K562 (cell line): ENCODE results near the gene GPR4. TPM values are rescaled to one million over a fixed set of nuclear protein-coding genes. Genes with fewer than 3 reads are reported as not detected.
A peak's percentile ranks its signal among the peaks of the same experiment; 100 is the strongest.

Experiments used
- ATAC-seq: fragments of 200-7000 bp; cut with Tn5 transposase; 3 replicates; pipeline ENCODE4 v1.9.1; 2020; ENCODE audit warnings: moderate library complexity
- BruUV-seq: library from RNA; stranded (reverse); fragments of 400-500 nt; replicated peaks from 2 replicates; lab custom pipeline; 2021; lab: Mats Ljungman, UMichigan
- CTCF ChIA-PET: fragments of 300-600 bp; formaldehyde crosslinking; extraction: SDS; loops from one replicate; lab custom pipeline; 2021; ENCODE audit warnings: low intra/inter-chr PET ratio; lab: Yijun Ruan, JAX
- POLR2A ChIA-PET: fragments of 300-600, 350-650 bp; sonication (Branson Sonifier 250); formaldehyde crosslinking; extraction: SDS; loops from one replicate; lab custom pipeline; 2021; ENCODE audit warnings: antibody characterized with exemption, inconsistent platforms; lab: Yijun Ruan, JAX
- DNase-seq, 4 experiments: peaks; one replicate each; pipeline versions ENCODE4 v3.0.0 to v3.0.0-alpha.2; 2011 to 2018; ENCODE audit warnings: low spot score in 3 of 4, mixed read lengths in 3 of 4; ENCODE audit errors: extremely low read depth in 1 of 4
- FAIRE-seq: peaks from 2 replicates; lab custom pipeline; 2011; peaks lifted over from hg19 to GRCh38; lab: Jason Lieb, UNC
- H2AFZ ChIP-seq: 2 replicates; pipeline ENCODE4 v1.6.0; 2011; ENCODE audit warnings: low read depth, low read length, control low read depth, inconsistent platforms
- H3K27ac ChIP-seq: fragments of 200-600 bp; 3 replicates; pipeline ENCODE4 v1.8.0; 2011; ENCODE audit warnings: low read depth, mild to moderate bottlenecking, control low read depth, inconsistent platforms, low read length, moderate library complexity, mixed read lengths; ENCODE audit errors: extremely low read depth
- H3K27me3 ChIP-seq, 2 experiments: fragments of 300-600 bp in 1 of 2; 2 replicates in 1 of 2; 3 replicates in 1 of 2; pipeline versions ENCODE4 v1.6.0 to v1.8.0; 2011; ENCODE audit warnings: inconsistent platforms in 2 of 2, low read length in 2 of 2, mild to moderate bottlenecking in 1 of 2, mixed read lengths in 1 of 2, moderate library complexity in 1 of 2; ENCODE audit not compliant: control insufficient read depth in 2 of 2, insufficient read depth in 2 of 2
- H3K36me3 ChIP-seq: fragments of 300-600 bp; 3 replicates; pipeline ENCODE4 v1.8.0; 2011; ENCODE audit warnings: mild to moderate bottlenecking, low read length, inconsistent platforms; ENCODE audit not compliant: control insufficient read depth, insufficient read depth
- H3K4me1 ChIP-seq, 2 experiments: fragments of 200-600 bp in 1 of 2; replicated peaks in 1 of 2; 2 replicates in 1 of 2; 3 replicates in 1 of 2; pipeline versions ENCODE4 v1.5.1 to v1.8.0; 2011; ENCODE audit warnings: inconsistent platforms in 2 of 2, low read length in 2 of 2, mild to moderate bottlenecking in 1 of 2, mixed read lengths in 1 of 2, moderate library complexity in 1 of 2; ENCODE audit not compliant: control insufficient read depth in 2 of 2, insufficient read depth in 2 of 2
- H3K4me2 ChIP-seq: 2 replicates; pipeline ENCODE4 v1.6.1; 2011; ENCODE audit warnings: low read length, control low read depth, inconsistent platforms, mixed read lengths; ENCODE audit not compliant: insufficient read depth
- H3K4me3 ChIP-seq: fragments of 200-600 bp; sonication (generic), shearing (Covaris generic); 2 replicates; pipeline ENCODE4 v1.5.1; 2016; ENCODE audit warnings: control low read depth, inconsistent platforms
- H3K79me2 ChIP-seq: fragments of 200-600 bp; 3 replicates; pipeline ENCODE4 v1.8.0; 2011; ENCODE audit warnings: low read length, inconsistent platforms; ENCODE audit not compliant: control insufficient read depth, insufficient read depth
- H3K9ac ChIP-seq, 2 experiments: 2 replicates each; pipeline versions ENCODE4 v1.6.0 to v1.6.1; 2011; ENCODE audit warnings: low read depth in 2 of 2, low read length in 2 of 2, control low read depth in 1 of 2, inconsistent platforms in 1 of 2, mild to moderate bottlenecking in 1 of 2, mixed read lengths in 1 of 2; ENCODE audit not compliant: insufficient read depth in 1 of 2
- H3K9me1 ChIP-seq: one replicate; pipeline ENCODE4 v1.6.0; 2011; ENCODE audit warnings: inconsistent platforms, mild to moderate bottlenecking, low read length, moderate library complexity; ENCODE audit not compliant: control insufficient read depth, insufficient read depth
- H3K9me3 ChIP-seq: replicated peaks from 2 replicates; pipeline ENCODE4 v1.5.1; 2011; ENCODE audit warnings: low read depth, low read length, inconsistent platforms; ENCODE audit not compliant: control insufficient read depth, insufficient read depth
- H4K20me1 ChIP-seq: replicated peaks from 2 replicates; pipeline ENCODE4 v1.6.1; 2011; ENCODE audit warnings: low read length, inconsistent platforms, mixed read lengths; ENCODE audit not compliant: control insufficient read depth, insufficient read depth
- CBFA2T3 ChIP-seq: fragments of 450-650 bp; IDR thresholded peaks from 2 replicates; pipeline ENCODE4 v1.6.1; 2017
- EGR1 ChIP-seq: fragments of 450-650 bp; conservative IDR thresholded peaks from 2 replicates; pipeline ENCODE4 v1.6.1; 2017; ENCODE audit warnings: mild to moderate bottlenecking
- ETV1 ChIP-seq: fragments of 450-650 bp; conservative IDR thresholded peaks from 2 replicates; pipeline ENCODE4 v1.6.1; 2016; ENCODE audit warnings: missing genetic modification characterization, control low read depth, low read depth, missing compliant biosample characterization
- ETV5 ChIP-seq: sonication (generic); formaldehyde crosslinking; IDR thresholded peaks from 2 replicates; pipeline ENCODE4 v1.4.0; 2020; ENCODE audit warnings: low read depth, mild to moderate bottlenecking, missing genetic modification reagents
- HNRNPH1 ChIP-seq: fragments of 200-400 bp; formaldehyde crosslinking; optimal IDR thresholded peaks from 2 replicates; pipeline ENCODE3; 2017; ENCODE audit warnings: low read depth, mild to moderate bottlenecking, low read length, moderate library complexity
- JUN ChIP-seq, 2 experiments: sonication (generic) in 1 of 2; formaldehyde crosslinking in 1 of 2; IDR thresholded peaks; 2 replicates each; pipeline versions ENCODE4 v1.6.1 to v1.8.0; 2012 to 2022; ENCODE audit warnings: borderline replicate concordance in 2 of 2, mild to moderate bottlenecking in 2 of 2, improper control_type of control experiment in 1 of 2, low read depth in 1 of 2, low read length in 1 of 2, missing genetic modification reagents in 1 of 2
- NCOA1 ChIP-seq: fragments of 450-650 bp; IDR thresholded peaks from 2 replicates; pipeline ENCODE4 v1.6.1; 2016; ENCODE audit warnings: low read depth
- PHF20 ChIP-seq: fragments of 450-650 bp; IDR thresholded peaks from 2 replicates; pipeline ENCODE4 v1.6.1; 2018; ENCODE audit not compliant: partially characterized antibody
- POLR2A ChIP-seq: fragments of 450-650 bp; conservative IDR thresholded peaks from 2 replicates; pipeline ENCODE4 v1.6.1; 2016
- POLR2B ChIP-seq: fragments of 450-650 bp; IDR thresholded peaks from 2 replicates; pipeline ENCODE4 v1.6.1; 2018; ENCODE audit warnings: low read depth; ENCODE audit not compliant: partially characterized antibody
- RBM22 ChIP-seq: fragments of 200-400 bp; formaldehyde crosslinking; IDR thresholded peaks from 2 replicates; pipeline ENCODE4 v1.6.1; 2018; ENCODE audit warnings: low read length, low read depth; ENCODE audit not compliant: poor library complexity, severe bottlenecking
- RFX1 ChIP-seq: fragments of 450-650 bp; IDR thresholded peaks from 2 replicates; pipeline ENCODE4 v1.6.1; 2016; ENCODE audit warnings: mild to moderate bottlenecking, moderate library complexity
- RNF2 ChIP-seq: sonication (generic); IDR thresholded peaks from 2 replicates; pipeline ENCODE4 v1.6.1; 2016
- SMAD3 ChIP-seq: fragments of 450-650 bp; formaldehyde crosslinking; conservative IDR thresholded peaks from 2 replicates; pipeline ENCODE4 v1.4.0; 2020; ENCODE audit warnings: mild to moderate bottlenecking
- SOX6 ChIP-seq: fragments of 450-650 bp; IDR thresholded peaks from 2 replicates; pipeline ENCODE4 v1.6.1; 2014; ENCODE audit warnings: mild to moderate bottlenecking
- ZNF224 ChIP-seq: sonication (generic); formaldehyde crosslinking; IDR thresholded peaks from 2 replicates; pipeline ENCODE4 v1.8.0; 2022; ENCODE audit warnings: mild to moderate bottlenecking, missing genetic modification reagents
- ZNF347 ChIP-seq: fragments of 450-650 bp; formaldehyde crosslinking; IDR thresholded peaks from 2 replicates; pipeline ENCODE4 v1.4.0; 2020; ENCODE audit warnings: low read depth, mild to moderate bottlenecking, moderate library complexity
- ZNF41 ChIP-seq: fragments of 250-450 bp; sonication (Bioruptor Pico); conservative IDR thresholded peaks from 2 replicates; pipeline ENCODE4 v1.4.0; 2020; ENCODE audit warnings: mild to moderate bottlenecking
- WGBS: fragments of 100-300 bp; shearing (Covaris generic); methylation state at CpG from one replicate; pipeline ENCODE4 v1.1.6; 2016; ENCODE audit warnings: low coverage, mixed read lengths; ENCODE audit not compliant: insufficient coverage; ENCODE audit errors: missing lambda C conversion rate; 5-methylcytosine and 5-hydroxymethylcytosine counted together
- in situ Hi-C: fragments of 300-500 bp; cut with MboI; formaldehyde crosslinking; loops from 4 replicates; pipeline ENCODE4 v1.15.0; 2018; ENCODE audit warnings: inconsistent platforms, mixed read lengths
- intact Hi-C: fragments of 100-400 bp; cut with micrococcal nuclease; formaldehyde crosslinking; loops from 2 replicates; pipeline ENCODE4 v1.14.2; 2022
- polyA plus RNA-seq, 8 experiments: library from polyadenylated mRNA; depleted of rRNA in 4 of 8; stranded (reverse) in 5 of 8; unstranded in 3 of 8; fragments of >200 nt; fragmentation: Nextera tagmentation in 2 of 8; fragmentation: Illumina TruSeq in 1 of 8; extraction: Ambion mirVana in 2 of 8; extraction: Trizol in 1 of 8; gene quantifications; 2 replicates each; pipeline versions ENCODE4 v1.2.1 to v1.2.3, GENCODE V29; 2011 to 2014; ENCODE audit warnings: inconsistent platforms in 1 of 8, missing spikeins in 1 of 8
- total RNA-seq, 7 experiments: library from RNA; depleted of rRNA in 6 of 7; stranded (reverse); fragments of >200 nt in 6 of 7; fragmentation: Illumina TruSeq in 2 of 7; extraction: Trizol in 2 of 7; gene quantifications; 2 replicates each; pipeline versions ENCODE4 v1.2.1 to v1.2.3, GENCODE V29; 2011 to 2021; ENCODE audit warnings: low replicate concordance in 1 of 7
- TF ChIP-seq, protein P1 (sequence below): fragments of 450-650 bp; formaldehyde crosslinking; conservative IDR thresholded peaks from 2 replicates; pipeline ENCODE4 v1.4.0; 2022; ENCODE audit warnings: mild to moderate bottlenecking, missing genetic modification characterization
- TF ChIP-seq, protein P2 (sequence below), 3 experiments: IDR thresholded peaks in 2 of 3; conservative IDR thresholded peaks in 1 of 3; 2 replicates each; pipeline ENCODE4 v1.5.1; 2011 to 2012; ENCODE audit warnings: low read length in 3 of 3, mild to moderate bottlenecking in 3 of 3, control low read depth in 2 of 3, improper control_type of control experiment in 1 of 3, inconsistent platforms in 1 of 3, low read depth in 1 of 3, mixed read lengths in 1 of 3, moderate library complexity in 1 of 3; ENCODE audit not compliant: insufficient read depth in 2 of 3
- TF ChIP-seq, protein P3 (sequence below): fragments of 250-450 bp; sonication (Bioruptor Pico); IDR thresholded peaks from 2 replicates; pipeline ENCODE4 v1.4.0; 2020; ENCODE audit warnings: borderline replicate concordance

Gene GPR4
- total and polyA plus RNA-seq, 9 of the 15 experiments (the other 6 are each of a cell fraction or from before 2014, with no cell fraction given), result 0.03 to 0.09 (median 0.04) TPM; not detected in 5

DNA sequence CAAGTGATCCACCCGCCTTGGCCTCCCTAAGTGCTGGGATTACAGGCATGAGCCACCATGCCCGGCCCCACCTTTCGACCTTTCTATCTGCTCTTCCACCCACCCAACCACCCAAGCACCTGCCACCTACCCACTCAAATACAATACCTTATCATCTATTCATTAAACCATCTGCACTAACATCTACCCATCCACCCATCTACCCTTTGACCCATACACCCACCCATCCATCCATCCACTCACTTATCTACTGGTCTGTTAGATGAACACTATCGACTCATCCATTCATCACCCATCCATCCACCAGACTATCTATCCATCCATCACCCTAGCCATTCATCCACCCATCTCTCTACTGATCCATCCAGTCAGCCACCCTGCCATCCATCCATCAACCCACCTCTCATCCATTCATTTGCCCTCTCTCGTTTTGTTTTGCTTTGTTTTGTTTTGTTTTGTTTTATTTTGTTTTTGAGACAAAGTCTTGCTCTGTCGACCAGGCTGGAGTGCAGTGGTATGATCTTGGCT is 20.0 kb upstream of the GPR4 start:
- Histone ChIP-seq H3K36me3 (peaks cover 64% of the 10 kb centered on the region; the same call in 2 of the 3 replicates), H4K20me1 (no peaks in the 10 kb centered on the region), H3K4me1 (peaks cover 0 to 6% of the 10 kb centered on the region in 2 experiments; a peak in 2 of 5 replicates), H3K27ac (no peak overlapping the region), H3K27me3 (no peaks in the 10 kb centered on the region), H3K9me3 (no peaks in the 10 kb centered on the region), H2AFZ (no peak overlapping the region), H3K79me2 (no peaks in the 10 kb centered on the region), H3K4me2 (no peak overlapping the region), H3K4me3 (no peak overlapping the region), H3K9ac (no peak overlapping the region), H3K9me1 (no peaks in the 10 kb centered on the region)
- CTCF ChIA-PET, result no interaction called here
- in situ Hi-C loops (no loop called here), intact Hi-C loops (no loop called here)
- BruUV-seq, result no TSS peak
- ATAC-seq, result no peak
- 58% methylated on average over 6 of the region's 6 CpGs for WGBS
- no peak for FAIRE-seq
- POLR2A ChIA-PET, result no interaction called here
- no peak for DNase-seq
- TF ChIP-seq ETV5 (CRISPR knock-in tag) (no peak), RNF2 (no peak), SMAD3 (CRISPR knock-in tag) (no peak), SOX6 (no peak), RFX1 (no peak), JUN (IDR thresholded peaks at IDR 0.05; ENCODE audit: borderline replicate concordance, low read depth, low read length) (no peak), JUN (CRISPR knock-in tag; IDR thresholded peaks at IDR 0.05; ENCODE audit: borderline replicate concordance) (no peak), PHF20 (no peak), HNRNPH1 (no peak), EGR1 (peak; percentile 23), NCOA1 (no peak), POLR2A (0 out of 2 replicates have a peak, but pooled peaks have one; percentile 11), ZNF41 (CRISPR knock-in tag) (no peak), CBFA2T3 (0 out of 2 replicates have a peak, but pooled peaks have one; percentile 11), POLR2B (peak; percentile 48), ZNF224 (CRISPR knock-in tag) (no peak), RBM22 (no peak), ETV1 (tag) (no peak), ZNF347 (CRISPR knock-in tag) (no peak)
- TF ChIP-seq, protein P1, sequence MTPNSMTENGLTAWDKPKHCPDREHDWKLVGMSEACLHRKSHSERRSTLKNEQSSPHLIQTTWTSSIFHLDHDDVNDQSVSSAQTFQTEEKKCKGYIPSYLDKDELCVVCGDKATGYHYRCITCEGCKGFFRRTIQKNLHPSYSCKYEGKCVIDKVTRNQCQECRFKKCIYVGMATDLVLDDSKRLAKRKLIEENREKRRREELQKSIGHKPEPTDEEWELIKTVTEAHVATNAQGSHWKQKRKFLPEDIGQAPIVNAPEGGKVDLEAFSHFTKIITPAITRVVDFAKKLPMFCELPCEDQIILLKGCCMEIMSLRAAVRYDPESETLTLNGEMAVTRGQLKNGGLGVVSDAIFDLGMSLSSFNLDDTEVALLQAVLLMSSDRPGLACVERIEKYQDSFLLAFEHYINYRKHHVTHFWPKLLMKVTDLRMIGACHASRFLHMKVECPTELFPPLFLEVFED (CRISPR knock-in tag), result 0 out of 2 replicates have a peak, but pooled peaks have one; percentile 55
- TF ChIP-seq, protein P2, sequence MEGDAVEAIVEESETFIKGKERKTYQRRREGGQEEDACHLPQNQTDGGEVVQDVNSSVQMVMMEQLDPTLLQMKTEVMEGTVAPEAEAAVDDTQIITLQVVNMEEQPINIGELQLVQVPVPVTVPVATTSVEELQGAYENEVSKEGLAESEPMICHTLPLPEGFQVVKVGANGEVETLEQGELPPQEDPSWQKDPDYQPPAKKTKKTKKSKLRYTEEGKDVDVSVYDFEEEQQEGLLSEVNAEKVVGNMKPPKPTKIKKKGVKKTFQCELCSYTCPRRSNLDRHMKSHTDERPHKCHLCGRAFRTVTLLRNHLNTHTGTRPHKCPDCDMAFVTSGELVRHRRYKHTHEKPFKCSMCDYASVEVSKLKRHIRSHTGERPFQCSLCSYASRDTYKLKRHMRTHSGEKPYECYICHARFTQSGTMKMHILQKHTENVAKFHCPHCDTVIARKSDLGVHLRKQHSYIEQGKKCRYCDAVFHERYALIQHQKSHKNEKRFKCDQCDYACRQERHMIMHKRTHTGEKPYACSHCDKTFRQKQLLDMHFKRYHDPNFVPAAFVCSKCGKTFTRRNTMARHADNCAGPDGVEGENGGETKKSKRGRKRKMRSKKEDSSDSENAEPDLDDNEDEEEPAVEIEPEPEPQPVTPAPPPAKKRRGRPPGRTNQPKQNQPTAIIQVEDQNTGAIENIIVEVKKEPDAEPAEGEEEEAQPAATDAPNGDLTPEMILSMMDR (IDR thresholded peaks at IDR 0.05 in 2 of 3, conservative IDR thresholded peaks at IDR 0.05 in 1 of 3; ENCODE audit: insufficient read depth in 2 of 3, low read depth in 1 of 3, low read length in 3 of 3), result no peak
- TF ChIP-seq, protein P3, sequence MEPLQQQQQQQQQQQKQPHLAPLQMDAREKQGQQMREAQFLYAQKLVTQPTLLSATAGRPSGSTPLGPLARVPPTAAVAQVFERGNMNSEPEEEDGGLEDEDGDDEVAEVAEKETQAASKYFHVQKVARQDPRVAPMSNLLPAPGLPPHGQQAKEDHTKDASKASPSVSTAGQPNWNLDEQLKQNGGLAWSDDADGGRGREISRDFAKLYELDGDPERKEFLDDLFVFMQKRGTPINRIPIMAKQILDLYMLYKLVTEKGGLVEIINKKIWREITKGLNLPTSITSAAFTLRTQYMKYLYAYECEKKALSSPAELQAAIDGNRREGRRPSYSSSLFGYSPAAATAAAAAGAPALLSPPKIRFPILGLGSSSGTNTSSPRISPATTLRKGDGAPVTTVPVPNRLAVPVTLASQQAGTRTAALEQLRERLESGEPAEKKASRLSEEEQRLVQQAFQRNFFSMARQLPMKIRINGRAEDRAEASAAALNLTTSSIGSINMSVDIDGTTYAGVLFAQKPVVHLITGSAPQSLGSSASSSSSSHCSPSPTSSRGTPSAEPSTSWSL, result no peak
